Coronary artery (tissue), 2 donors: ENCODE data around the gene ATP1A4.

Source experiments
- DNase-seq: peaks from one replicate; pipeline ENCODE4 v3.0.0-alpha.2; 2017; ENCODE audit warnings: low spot score
- H3K27ac ChIP-seq, 2 donors: fragments of 200-600 bp; sonication (generic); one replicate each; pipeline ENCODE4 v1.5.1; 2016 to 2019
- H3K4me3 ChIP-seq: fragments of 200-600 bp; sonication (generic); 2 replicates; pipeline ENCODE4 v1.5.1; 2016; ENCODE audit warnings: mild to moderate bottlenecking, moderate library complexity
- CTCF ChIP-seq: fragments of 200-600 bp; sonication (generic); IDR thresholded peaks from one replicate; pipeline ENCODE4 v1.5.1; 2019; ENCODE audit warnings: antibody characterized with exemption

Gene ATP1A4

GRCh38 chr1:160116283-160117147 is 34.9 kb upstream of the ATP1A4 start:
- no peak for DNase-seq
- H3K4me3 ChIP-seq, result peak overlapping the region; percentile 66
- peak overlapping the region; percentile 77 to 91 for H3K27ac ChIP-seq
- TF ChIP-seq CTCF, result no peak

- Histone ChIP-seq H3K4me3 (peak overlapping the region; percentile 66), H3K27ac (peak overlapping the region; percentile 77 to 91)
- no peak for TF ChIP-seq CTCF
- no peak for DNase-seq
Measured at GRCh38 chr1:160117300-160117699, 34.1 kb upstream of the ATP1A4 start.

- peak overlapping the region; percentile 66 for H3K4me3 ChIP-seq
- H3K27ac ChIP-seq, result peak overlapping the region; percentile 77 to 91
Measured at GRCh38 chr1:160117709-160118183, 33.7 kb upstream of the ATP1A4 start.

GRCh38 chr1:160118928-160119327 is 32.5 kb upstream of the ATP1A4 start:
- no peak for DNase-seq
- peak overlapping the region; percentile 66 for H3K4me3 ChIP-seq
- TF ChIP-seq CTCF, result no peak
- H3K27ac ChIP-seq, result peak overlapping the region in 1 of 2 donors; percentile 91

More at GRCh38 chr1:160117709-160118183, 33.7 kb upstream of the ATP1A4 start:
- TF ChIP-seq CTCF, result no peak
- no peak for DNase-seq

GRCh38 chr1:160120797-160121196 is 30.6 kb upstream of the ATP1A4 start:
- TF ChIP-seq CTCF, result no peak
- Histone ChIP-seq H3K4me3 (no peak overlapping the region), H3K27ac (no peak overlapping the region)
- no peak for DNase-seq

GRCh38 chr1:160121388-160121787 is 30.0 kb upstream of the ATP1A4 start:
- no peak overlapping the region for H3K27ac ChIP-seq
- no peak overlapping the region for H3K4me3 ChIP-seq
- no peak for DNase-seq
- TF ChIP-seq CTCF, result no peak
